Activated CD4-positive, alpha-beta T cell treated with anti-CD3 and anti-CD28 coated beads, Interleukin-2, Interleukin-6, amounts not matched to agents 100 ng/mL and 50 ng/mL, durations not matched to agents 16 hours and 8 hours (primary cell): ENCODE results near the gene TENM4.
"Not testable (repeated sequence)": the region's sequence is repeated elsewhere in the genome, so short reads cannot be mapped to it uniquely, and the experiment has no call there.

Source experiments
- DNase-seq: peaks from one replicate; pipeline ENCODE4 v3.0.0-alpha.2; 2020

The TENM4 gene

GRCh38 chr11:79200398-79201070 is 240.3 kb downstream of the TENM4 start:
- DNase-seq = no peak

DNA sequence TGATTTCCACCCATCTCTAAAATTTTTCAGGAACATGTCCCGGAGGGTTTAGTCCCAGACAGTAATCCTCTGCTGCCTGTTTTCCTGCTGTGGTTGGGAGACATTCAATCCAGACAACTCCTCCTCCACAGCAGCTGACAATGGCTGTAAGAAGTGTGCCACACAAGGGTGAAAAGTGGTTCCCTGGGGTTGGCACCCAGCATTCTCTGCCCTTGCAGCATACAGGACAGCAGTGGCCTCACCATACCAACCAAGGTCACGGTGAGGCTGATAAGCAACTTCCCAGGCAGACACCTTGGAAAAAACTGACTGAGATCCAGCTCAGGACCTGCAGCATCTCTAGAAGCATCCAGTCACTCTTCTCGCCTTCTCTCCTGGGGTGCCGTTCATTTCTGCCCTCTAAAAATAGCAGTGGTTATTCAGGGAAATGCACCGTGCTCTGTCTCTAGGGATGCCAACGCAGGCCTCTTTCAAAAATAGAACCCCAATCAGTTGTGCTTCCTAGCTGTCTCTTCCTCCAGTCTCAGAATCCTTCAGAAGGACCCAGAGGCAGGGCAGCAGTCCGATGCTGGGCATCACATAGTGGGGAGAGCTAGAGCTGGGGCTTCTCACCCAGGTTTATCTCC is 241.0 kb downstream of the TENM4 start:
- DNase-seq = no peak

GRCh38 chr11:79198898-79199250 is 242.0 kb downstream of the TENM4 start:
- no peak for DNase-seq

- DNase-seq = no peak
Observed at GRCh38 chr11:79198203-79198897, 242.5 kb downstream of the TENM4 start.

DNA sequence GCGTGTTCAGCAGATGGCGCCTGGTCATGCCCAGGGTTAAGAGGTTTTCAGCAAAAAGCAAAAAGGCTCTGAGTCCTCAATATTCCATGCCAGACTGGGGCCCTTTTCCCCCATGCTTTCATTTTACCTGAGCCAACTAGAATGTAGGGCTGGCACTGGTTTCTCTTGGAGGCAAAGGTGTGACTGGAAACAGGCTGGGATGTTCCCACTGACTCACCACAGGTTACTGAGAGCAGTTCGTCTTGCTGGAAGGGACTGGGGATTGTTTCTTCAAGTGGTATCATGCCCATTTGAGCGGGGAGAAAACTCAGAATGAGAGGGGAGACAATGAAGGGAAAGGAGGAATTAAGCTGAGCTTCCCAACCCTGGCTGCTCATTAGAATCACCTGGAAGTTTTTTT is 243.9 kb downstream of the TENM4 start:
- no peak for DNase-seq

- DNase-seq = no peak
Observed at GRCh38 chr11:79195209-79195608, 245.6 kb downstream of the TENM4 start.

DNA sequence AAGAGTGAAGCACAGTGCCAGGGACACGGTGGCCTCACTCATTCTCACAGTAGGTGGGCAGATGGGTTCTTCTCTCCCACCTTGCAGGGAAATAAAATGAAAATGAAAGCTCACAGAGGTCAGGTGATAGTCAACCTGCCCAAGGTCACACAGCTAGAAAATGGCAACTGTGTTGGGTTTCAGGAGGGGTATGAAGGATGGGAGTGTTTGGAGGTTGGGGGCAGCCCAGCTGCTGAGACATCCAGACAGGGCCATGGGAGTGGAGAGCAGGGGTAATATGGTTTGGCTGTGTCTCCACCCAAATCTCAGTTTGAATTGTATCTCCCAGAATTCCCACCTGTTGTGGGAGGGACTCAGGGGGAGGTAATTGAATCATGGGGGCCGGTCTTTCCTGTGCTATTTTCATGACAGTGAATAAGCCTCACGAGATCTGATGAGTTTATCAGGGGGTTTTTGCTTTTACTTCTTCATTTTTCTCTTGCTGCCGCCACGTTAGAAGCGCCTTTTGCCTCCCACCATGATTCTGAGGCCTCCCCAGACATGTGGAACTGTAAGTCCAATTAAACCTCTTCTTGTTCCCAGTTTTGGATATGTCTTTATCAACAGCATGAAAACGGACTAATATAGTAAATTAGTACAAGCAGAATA is 247.0 kb downstream of the TENM4 start:
- no peak for DNase-seq

DNA sequence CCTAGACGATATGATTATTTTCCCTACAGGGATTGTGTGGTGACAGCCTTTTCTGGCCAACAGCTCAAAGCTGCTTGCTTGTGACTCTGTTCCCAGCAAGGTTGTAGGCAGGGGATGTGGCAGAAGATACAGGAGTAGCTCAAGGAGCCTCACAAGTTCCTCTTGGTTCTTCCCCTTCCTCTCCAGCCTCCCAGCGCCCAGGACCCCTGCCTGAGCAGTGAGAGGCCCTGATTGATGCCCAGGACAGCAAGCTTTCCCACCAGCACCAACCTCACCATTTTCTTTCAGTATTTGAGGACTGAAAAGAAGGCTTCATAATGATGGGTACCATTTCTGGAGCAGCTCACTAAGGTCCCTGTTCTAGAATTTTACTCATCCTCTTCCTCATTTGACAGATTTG is 248.0 kb downstream of the TENM4 start:
- DNase-seq = no peak

DNA sequence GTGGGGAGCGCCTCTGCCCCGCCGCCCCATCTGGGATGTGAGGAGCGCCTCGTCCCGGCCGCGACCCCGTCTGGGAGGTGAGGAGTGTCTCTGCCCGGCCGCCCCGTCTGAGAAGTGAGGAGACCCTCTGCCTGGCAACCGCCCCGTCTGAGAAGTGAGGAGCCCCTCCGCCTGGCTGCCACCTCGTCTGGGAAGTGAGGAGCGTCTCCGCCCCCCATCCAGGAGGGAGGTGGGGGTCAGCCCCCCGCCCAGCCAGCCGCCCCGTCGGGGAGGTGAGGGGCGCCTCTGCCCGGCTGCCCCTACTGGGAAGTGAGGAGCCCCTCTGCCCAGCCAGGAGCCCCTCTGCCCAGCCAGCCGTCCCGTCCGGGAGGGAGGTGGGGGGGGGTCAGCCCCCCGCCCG is 249.1 kb downstream of the TENM4 start:
- DNase-seq = not testable (repeated sequence)

- not testable (repeated sequence) for DNase-seq
Observed at GRCh38 chr11:79190553-79190952, 250.3 kb downstream of the TENM4 start.

DNA sequence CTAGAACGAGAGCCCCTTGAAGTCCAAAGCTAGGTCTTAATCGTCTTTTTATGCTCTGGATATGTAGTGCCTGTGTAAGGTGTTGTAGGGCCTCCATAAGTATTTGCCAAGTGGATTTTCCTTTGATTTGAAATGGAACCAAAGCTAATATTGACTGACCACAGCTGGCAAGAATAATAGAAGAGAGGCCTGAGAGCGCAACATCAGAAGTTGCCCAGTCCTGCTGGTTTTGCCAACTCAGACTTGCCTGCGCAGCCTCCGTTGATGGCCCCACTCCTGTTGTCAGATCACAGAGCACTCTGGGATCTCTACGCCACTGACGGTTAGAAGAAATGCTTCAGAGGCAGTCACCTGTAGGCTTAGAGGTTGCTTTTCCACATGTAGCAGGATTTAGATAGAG is 251.2 kb downstream of the TENM4 start:
- DNase-seq = no peak

- DNase-seq = no peak
Observed at GRCh38 chr11:79189055-79189454, 251.8 kb downstream of the TENM4 start.

GRCh38 chr11:79186669-79187068 is 254.2 kb downstream of the TENM4 start:
- no peak for DNase-seq

DNA sequence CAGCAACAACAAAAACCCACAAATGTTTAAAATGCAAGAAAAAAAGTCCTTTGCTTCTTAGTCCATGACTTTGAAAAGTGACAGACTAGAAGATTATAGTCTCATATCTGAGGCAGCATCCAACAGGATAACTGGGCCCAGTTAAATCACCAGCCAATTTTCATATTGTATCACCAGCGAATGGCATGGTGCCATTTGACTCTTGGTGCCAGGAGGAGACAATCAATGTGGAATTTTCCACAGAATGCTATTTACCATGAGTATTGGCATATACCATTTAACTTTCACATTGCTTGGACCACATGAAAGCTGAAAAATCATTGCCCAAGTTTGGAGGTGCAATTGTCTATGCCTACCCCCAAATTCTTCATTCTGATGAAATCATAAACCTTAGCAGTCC is 255.5 kb downstream of the TENM4 start:
- DNase-seq = no peak

DNA sequence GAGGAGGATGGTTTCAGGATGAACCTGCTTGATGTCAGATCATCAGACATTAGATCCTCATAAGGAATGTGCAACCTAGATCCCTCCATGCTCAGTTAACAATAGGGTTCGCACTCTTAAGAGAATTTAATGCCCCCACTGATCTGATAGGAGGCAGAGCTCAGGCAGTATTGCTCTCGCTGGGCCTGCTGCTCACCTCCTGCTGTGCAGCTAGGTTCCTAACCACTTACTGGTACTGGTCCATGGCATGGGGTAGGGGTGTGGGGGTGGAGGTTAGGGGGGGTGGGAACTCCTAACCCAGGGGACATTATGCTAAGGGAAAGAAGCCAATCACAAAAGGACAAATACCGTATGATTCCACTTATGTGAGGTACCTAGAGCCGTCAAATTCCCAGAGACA is 256.5 kb downstream of the TENM4 start:
- DNase-seq = no peak

- no peak for DNase-seq
Observed at GRCh38 chr11:79182794-79183193, 258.0 kb downstream of the TENM4 start.

GRCh38 chr11:79179087-79179486 is 261.7 kb downstream of the TENM4 start:
- no peak for DNase-seq

GRCh38 chr11:79174045-79175008 is 266.5 kb downstream of the TENM4 start:
- no peak for DNase-seq

GRCh38 chr11:79173615-79174014 is 267.2 kb downstream of the TENM4 start:
- no peak for DNase-seq

DNA sequence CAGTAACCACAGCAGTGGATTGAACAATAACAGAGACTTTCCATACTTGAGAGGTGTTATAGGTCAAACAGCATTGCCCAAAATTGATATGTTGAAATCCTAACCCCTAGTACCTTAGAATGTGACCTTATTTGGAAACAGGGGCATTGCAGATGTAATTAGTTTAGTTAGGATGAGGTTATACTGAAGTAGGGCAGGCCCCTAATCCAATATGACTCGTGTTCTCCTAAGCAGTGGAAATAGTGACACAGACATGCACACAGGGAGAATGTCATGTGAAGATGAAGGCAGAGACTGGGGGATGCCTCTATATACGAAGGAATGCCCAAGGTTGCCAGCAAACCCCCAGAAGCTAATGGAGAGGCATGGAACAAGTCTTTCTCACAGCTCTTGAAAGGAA is 270.5 kb downstream of the TENM4 start:
- no peak for DNase-seq

GRCh38 chr11:79168530-79169110 is 272.2 kb downstream of the TENM4 start:
- no peak for DNase-seq

- DNase-seq = no peak
Observed at GRCh38 chr11:79167510-79168188, 273.2 kb downstream of the TENM4 start.
